Naive thymus-derived CD8-positive, alpha-beta T cell (primary cell): ENCODE data around the gene ZNF805. TPM values are rescaled to one million over a fixed set of nuclear protein-coding genes. Genes with fewer than 3 reads are reported as not detected.
A peak's percentile ranks its signal among the peaks of the same experiment; 100 is the strongest.
"Not testable (repeated sequence)": the region's sequence is repeated elsewhere in the genome, so short reads cannot be mapped to it uniquely, and the experiment has no call there.

Experiments used
- ATAC-seq, 2 donors: fragments of 150-1000 bp; cut with Tn5 transposase in 1 of 2; sonication (Bioruptor Pico), chemical (Tn5 transposase) in 1 of 2; 1 replicate in 1 of 2; 2 replicates in 1 of 2; pipeline ENCODE4 v1.10.0; 2021; ENCODE audit warnings: mild to moderate bottlenecking in 2 of 2, moderate library complexity in 2 of 2
- POLR2A ChIA-PET: fragments of 350-600 bp; sonication (Branson Sonifier 250); formaldehyde crosslinking; loops from one replicate; lab custom pipeline; 2021; ENCODE audit warnings: antibody characterized with exemption; lab: Charles Lee
- DNase-seq, 10 donors: peaks; one replicate each; pipeline versions ENCODE4 v3.0.0 to v3.0.0-alpha.2; 2020 to 2022
- H3K27ac Mint-ChIP-seq, 10 donors: one replicate each; pipeline ENCODE4 v1.8.0; 2020 to 2022; ENCODE audit warnings: mild to moderate bottlenecking in 10 of 10, mixed read lengths in 10 of 10, moderate library complexity in 4 of 10, inconsistent platforms in 1 of 10
- H3K27me3 Mint-ChIP-seq, 5 donors: one replicate each; pipeline ENCODE4 v1.8.0; 2021 to 2022; ENCODE audit warnings: mixed read lengths in 5 of 5
- H3K36me3 Mint-ChIP-seq, 3 donors: one replicate each; pipeline ENCODE4 v1.8.0; 2020 to 2022; ENCODE audit warnings: mixed read lengths in 3 of 3, mild to moderate bottlenecking in 2 of 3, inconsistent platforms in 1 of 3
- H3K4me1 Mint-ChIP-seq, 4 donors: one replicate each; pipeline ENCODE4 v1.8.0; 2021 to 2022; ENCODE audit warnings: mixed read lengths in 4 of 4
- H3K4me3 Mint-ChIP-seq, 10 donors: one replicate each; pipeline ENCODE4 v1.8.0; 2020 to 2022; ENCODE audit warnings: mild to moderate bottlenecking in 10 of 10, mixed read lengths in 10 of 10, moderate library complexity in 6 of 10, inconsistent platforms in 1 of 10
- H3K9me3 Mint-ChIP-seq, 9 donors: one replicate each; pipeline ENCODE4 v1.8.0; 2020 to 2022; ENCODE audit warnings: mixed read lengths in 9 of 9, mild to moderate bottlenecking in 3 of 9, inconsistent platforms in 1 of 9, moderate library complexity in 1 of 9
- polyA plus RNA-seq, 3 donors: library from polyadenylated mRNA; unstranded; fragments of 300-500 nt; fragmentation: Illumina TruSeq; gene quantifications; one replicate each; pipeline ENCODE4 v1.2.3, GENCODE V29; 2021
- total RNA-seq, 8 experiments: library from RNA in 2 of 8; stranded (reverse) in 2 of 8; gene quantifications; one replicate each; pipeline ENCODE4 v1.2.3 and lab custom pipeline; 2021 to 2026

The ZNF805 gene
- total and polyA plus RNA-seq, 5 experiments from 2014 or later: 3.2 to 24.3 (median 3.8) TPM

- Mint-ChIP-seq H3K27me3 (no peaks in the 10 kb centered on the region), H3K4me1 (peaks cover 0 to 5% (median 1%) of the 10 kb centered on the region in 4 donors), H3K9me3 (peaks cover 0 to 49% (median 39%) of the 10 kb centered on the region in 9 donors), H3K36me3 (peaks cover 32 to 58% (median 51%) of the 10 kb centered on the region in 3 donors), H3K27ac (no peak overlapping the region), H3K4me3 (no peak overlapping the region)
- DNase-seq (no peak), ATAC-seq (no peak)
- POLR2A ChIA-PET: no interaction called here
Observed at GRCh38 chr19:57269515-57270250, 29.3 kb downstream of the ZNF805 start.

- POLR2A ChIA-PET: no interaction called here
- no peak for DNase-seq
- H3K9me3 Mint-ChIP-seq: peaks cover 0 to 34% (median 25%) of the 10 kb centered on the region in 9 donors
- peaks cover 0 to 3% (median 1%) of the 10 kb centered on the region in 4 donors for H3K4me1 Mint-ChIP-seq
- no peak for ATAC-seq
- H3K4me3 Mint-ChIP-seq: no peak overlapping the region
- no peak overlapping the region for H3K27ac Mint-ChIP-seq
- peaks cover 38 to 65% (median 44%) of the 10 kb centered on the region in 3 donors for H3K36me3 Mint-ChIP-seq
- H3K27me3 Mint-ChIP-seq: no peaks in the 10 kb centered on the region
Observed at GRCh38 chr19:57271280-57271679, 30.8 kb downstream of the ZNF805 start.

- ATAC-seq (no peak), DNase-seq (no peak)
- H3K9me3 Mint-ChIP-seq: peaks cover 0 to 27% (median 17%) of the 10 kb centered on the region in 9 donors
- peaks cover 0 to 3% (median 0%) of the 10 kb centered on the region in 4 donors for H3K4me1 Mint-ChIP-seq
- H3K36me3 Mint-ChIP-seq: peaks cover 22 to 59% (median 46%) of the 10 kb centered on the region in 3 donors
- H3K4me3 Mint-ChIP-seq: no peak overlapping the region
- peak overlapping the region in 1 of 10 donors; percentile 69 for H3K27ac Mint-ChIP-seq
- H3K27me3 Mint-ChIP-seq: no peaks in the 10 kb centered on the region
- POLR2A ChIA-PET: no interaction called here
Observed at GRCh38 chr19:57273014-57273413, 32.6 kb downstream of the ZNF805 start.

GRCh38 chr19:57276430-57276829, 36.0 kb downstream of the ZNF805 start:
- ATAC-seq (no peak), DNase-seq (no peak)
- Mint-ChIP-seq H3K4me1 (peaks cover 6 to 8% (median 7%) of the 10 kb centered on the region in 4 donors), H3K4me3 (no peak overlapping the region), H3K27me3 (no peaks in the 10 kb centered on the region), H3K36me3 (peaks cover 9 to 47% (median 31%) of the 10 kb centered on the region in 3 donors), H3K27ac (no peak overlapping the region), H3K9me3 (peaks cover 0 to 17% (median 6%) of the 10 kb centered on the region in 9 donors)
- POLR2A ChIA-PET: no interaction called here

- not testable (repeated sequence) for H3K9me3 Mint-ChIP-seq, ATAC-seq, DNase-seq, H3K27me3 Mint-ChIP-seq
- POLR2A ChIA-PET: interaction anchor here (0.7 kb wide), 1 partner anchor 198 kb away, joined by 8 read pairs; no protein-coding TSS in a partner anchor
- H3K4me1 Mint-ChIP-seq: peaks cover 16 to 27% (median 23%) of the 10 kb centered on the region in 4 donors
- H3K27ac Mint-ChIP-seq: peak overlapping the region in 2 of 10 donors; percentile 15 to 64
- peaks cover 0 to 42% (median 34%) of the 10 kb centered on the region in 3 donors for H3K36me3 Mint-ChIP-seq
- H3K4me3 Mint-ChIP-seq: peak overlapping the region in 2 of 10 donors; percentile 26 to 38
Observed at GRCh38 chr19:57278481-57278880, 38.0 kb downstream of the ZNF805 start.

- ATAC-seq: peak; percentile 73 to 74
- H3K36me3 Mint-ChIP-seq: peaks cover 0 to 37% (median 36%) of the 10 kb centered on the region in 3 donors
- peak overlapping the region in 1 of 10 donors; percentile 69 for H3K27ac Mint-ChIP-seq
- H3K9me3 Mint-ChIP-seq: peaks cover 0 to 5% (median 0%) of the 10 kb centered on the region in 9 donors
- H3K4me1 Mint-ChIP-seq: peaks cover 16 to 34% (median 28%) of the 10 kb centered on the region in 4 donors
- peak overlapping the region in 1 of 10 donors; percentile 39 for H3K4me3 Mint-ChIP-seq
- H3K27me3 Mint-ChIP-seq: no peaks in the 10 kb centered on the region
- DNase-seq: peak in 8 of 10 donors; percentile 53 to 91 (median 74)
- POLR2A ChIA-PET: interaction anchor here (1.1 to 1.8 kb wide), 2 partner anchors 39 to 71 kb away, joined by 5 to 11 read pairs; partner anchors contain the start of genes ZNF304 and ZNF805
Observed at GRCh38 chr19:57279418-57280164, 39.2 kb downstream of the ZNF805 start.

GRCh38 chr19:57280165-57280961, 39.9 kb downstream of the ZNF805 start, which contains the start of gene ZNF460:
ZNF460 (plus strand) TSS chr19:57280485; CDS start chr19:57280807, 322 bp downstream.
- peaks cover 0 to 9% (median 0%) of the 10 kb centered on the region in 9 donors for H3K9me3 Mint-ChIP-seq
- H3K27me3 Mint-ChIP-seq: no peaks in the 10 kb centered on the region
- H3K4me1 Mint-ChIP-seq: peaks cover 20 to 40% (median 32%) of the 10 kb centered on the region in 4 donors
- peak; percentile 92 to 99 (median 96) for DNase-seq
- H3K36me3 Mint-ChIP-seq: peaks cover 5 to 40% (median 37%) of the 10 kb centered on the region in 3 donors
- POLR2A ChIA-PET: interaction anchor here (1.1 to 1.8 kb wide), 3 partner anchors 40 to 722 kb away, joined by 4 to 11 read pairs (median 5); partner anchors contain the start of genes ZNF304, ZNF606 and ZNF805
- ATAC-seq: peak; percentile 90 to 92
- no peak within 1 kb of the TSS for H3K4me3 Mint-ChIP-seq
- H3K27ac Mint-ChIP-seq: no peak within 1 kb of the TSS

- POLR2A ChIA-PET: interaction anchor here (0.6 to 1.5 kb wide), 3 partner anchors 9 to 721 kb away, joined by 3 to 4 read pairs (median 4); partner anchors contain the start of gene ZNF606
- H3K4me3 Mint-ChIP-seq: no peak overlapping the region
- H3K27me3 Mint-ChIP-seq: no peaks in the 10 kb centered on the region
- H3K27ac Mint-ChIP-seq: no peak overlapping the region
- DNase-seq (peak in 9 of 10 donors; percentile 6 to 68 (median 40)), ATAC-seq (no peak)
- peaks cover 8 to 40% (median 38%) of the 10 kb centered on the region in 3 donors for H3K36me3 Mint-ChIP-seq
- H3K4me1 Mint-ChIP-seq: peaks cover 22 to 42% (median 35%) of the 10 kb centered on the region in 4 donors
- H3K9me3 Mint-ChIP-seq: peaks cover 0 to 14% (median 0%) of the 10 kb centered on the region in 9 donors
Observed at GRCh38 chr19:57280962-57281400, 40.5 kb downstream of the ZNF805 start.

GRCh38 chr19:57282011-57282643, 41.7 kb downstream of the ZNF805 start:
- H3K27ac Mint-ChIP-seq: peak overlapping the region in 9 of 10 donors; percentile 53 to 86 (median 73)
- POLR2A ChIA-PET: interaction anchor here (0.7 to 1.5 kb wide), 2 partner anchors 218 to 720 kb away, joined by 4 read pairs; partner anchors contain the start of genes ZNF606 and ZNF773

GRCh38 chr19:57288373-57288772, 47.9 kb downstream of the ZNF805 start:
- POLR2A ChIA-PET: interaction anchor here (1.3 kb wide), 1 partner anchor 15 kb away, joined by 3 read pairs; no protein-coding TSS in a partner anchor
- Mint-ChIP-seq H3K27me3 (no peaks in the 10 kb centered on the region), H3K9me3 (peaks cover 8 to 75% (median 36%) of the 10 kb centered on the region in 9 donors), H3K36me3 (peaks cover 67 to 99% (median 89%) of the 10 kb centered on the region in 3 donors), H3K27ac (no peak overlapping the region), H3K4me3 (no peak overlapping the region), H3K4me1 (peaks cover 7 to 26% (median 20%) of the 10 kb centered on the region in 4 donors)
- DNase-seq: no peak
- ATAC-seq: no peak

More at GRCh38 chr19:57282011-57282643, 41.7 kb downstream of the ZNF805 start:
- H3K36me3 Mint-ChIP-seq: peaks cover 17 to 50% (median 44%) of the 10 kb centered on the region in 3 donors
- H3K27me3 Mint-ChIP-seq: no peaks in the 10 kb centered on the region
- DNase-seq (no peak), ATAC-seq (no peak)
- peak overlapping the region in 3 of 10 donors; percentile 73 to 85 (median 74) for H3K4me3 Mint-ChIP-seq
- peaks cover 27 to 45% (median 37%) of the 10 kb centered on the region in 4 donors for H3K4me1 Mint-ChIP-seq
- peaks cover 0 to 23% (median 3%) of the 10 kb centered on the region in 9 donors for H3K9me3 Mint-ChIP-seq

- ATAC-seq: no peak
- Mint-ChIP-seq H3K9me3 (peaks cover 29 to 91% (median 48%) of the 10 kb centered on the region in 9 donors), H3K27ac (no peak overlapping the region), H3K27me3 (no peaks in the 10 kb centered on the region), H3K4me1 (peaks cover 0 to 12% (median 10%) of the 10 kb centered on the region in 4 donors), H3K36me3 (peaks cover 80 to 99% (median 96%) of the 10 kb centered on the region in 3 donors), H3K4me3 (no peak overlapping the region)
- POLR2A ChIA-PET: no interaction called here
- DNase-seq: no peak
Observed at GRCh38 chr19:57290970-57291369, 50.5 kb downstream of the ZNF805 start.
